ENCODE data around the gene TSNAX. TPM values are rescaled to one million over a fixed set of nuclear protein-coding genes. Genes with fewer than 3 reads are reported as not detected.

The TSNAX gene, protein sequence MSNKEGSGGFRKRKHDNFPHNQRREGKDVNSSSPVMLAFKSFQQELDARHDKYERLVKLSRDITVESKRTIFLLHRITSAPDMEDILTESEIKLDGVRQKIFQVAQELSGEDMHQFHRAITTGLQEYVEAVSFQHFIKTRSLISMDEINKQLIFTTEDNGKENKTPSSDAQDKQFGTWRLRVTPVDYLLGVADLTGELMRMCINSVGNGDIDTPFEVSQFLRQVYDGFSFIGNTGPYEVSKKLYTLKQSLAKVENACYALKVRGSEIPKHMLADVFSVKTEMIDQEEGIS
- total RNA-seq (2021; fragmentation: NEBNext Ultra II Directional; extraction: Animal tissue kit (Norgen Biotek cat#: 25700)), result 10 to 100 TPM; 52.1 to 64.4 (median 60.1) TPM
- long read RNA-seq, transcript TSNAX-201 (6 exons, 2,650 nt), result major isoform, 69 of 85 reads
- long read RNA-seq, partial matches to known transcripts, result 10 of 85 reads
- long read RNA-seq, other reads (novel, unspliced or antisense), result 6 of 85 reads

DNA sequence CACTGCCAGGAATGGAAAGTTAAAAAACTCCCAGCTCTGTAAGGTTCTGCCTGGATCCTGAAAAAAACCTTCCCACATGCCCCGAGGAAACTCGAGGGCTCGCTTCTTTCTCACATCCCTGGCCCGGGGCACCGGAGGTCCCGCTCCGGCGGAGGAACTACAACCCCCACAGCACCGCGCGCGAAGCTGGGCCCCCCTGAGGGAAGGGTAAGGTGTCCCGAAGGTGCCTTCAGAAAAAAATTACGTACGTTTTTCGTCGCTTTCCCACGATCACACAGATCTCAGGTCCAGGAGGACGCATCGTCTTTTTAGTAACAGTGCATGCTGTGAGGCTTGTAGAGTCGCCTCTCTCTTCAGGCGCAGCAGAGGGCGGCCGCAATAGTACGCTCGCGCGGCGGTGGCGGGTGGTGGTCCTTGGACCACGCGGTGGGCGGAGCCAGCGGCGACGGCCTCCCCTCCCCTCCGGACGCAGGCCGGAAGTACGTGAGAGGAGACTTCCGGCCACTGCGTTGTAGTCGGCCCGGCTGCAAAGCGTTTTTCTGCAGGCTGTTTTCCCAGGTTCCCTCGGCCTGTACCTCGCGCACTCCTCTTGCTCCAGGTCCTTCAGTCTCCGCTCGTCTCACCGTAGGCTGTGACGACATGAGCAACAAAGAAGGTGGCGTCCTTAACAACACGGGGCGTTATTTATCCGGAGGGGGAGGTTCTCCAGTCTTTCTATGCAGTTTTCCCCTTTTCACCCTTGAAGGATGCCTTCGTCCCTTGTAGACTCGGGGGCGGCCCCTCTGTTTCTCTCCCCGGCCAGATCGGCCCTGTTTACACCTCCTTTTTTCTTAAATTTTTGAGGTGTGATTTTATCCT, at the start of gene TSNAX:
Gene TSNAX (plus strand): TSS at position 498 of the 858 bp plus-strand sequence. CDS start 142 bp downstream, at position 640.
- TF ChIP-seq, protein P1, sequence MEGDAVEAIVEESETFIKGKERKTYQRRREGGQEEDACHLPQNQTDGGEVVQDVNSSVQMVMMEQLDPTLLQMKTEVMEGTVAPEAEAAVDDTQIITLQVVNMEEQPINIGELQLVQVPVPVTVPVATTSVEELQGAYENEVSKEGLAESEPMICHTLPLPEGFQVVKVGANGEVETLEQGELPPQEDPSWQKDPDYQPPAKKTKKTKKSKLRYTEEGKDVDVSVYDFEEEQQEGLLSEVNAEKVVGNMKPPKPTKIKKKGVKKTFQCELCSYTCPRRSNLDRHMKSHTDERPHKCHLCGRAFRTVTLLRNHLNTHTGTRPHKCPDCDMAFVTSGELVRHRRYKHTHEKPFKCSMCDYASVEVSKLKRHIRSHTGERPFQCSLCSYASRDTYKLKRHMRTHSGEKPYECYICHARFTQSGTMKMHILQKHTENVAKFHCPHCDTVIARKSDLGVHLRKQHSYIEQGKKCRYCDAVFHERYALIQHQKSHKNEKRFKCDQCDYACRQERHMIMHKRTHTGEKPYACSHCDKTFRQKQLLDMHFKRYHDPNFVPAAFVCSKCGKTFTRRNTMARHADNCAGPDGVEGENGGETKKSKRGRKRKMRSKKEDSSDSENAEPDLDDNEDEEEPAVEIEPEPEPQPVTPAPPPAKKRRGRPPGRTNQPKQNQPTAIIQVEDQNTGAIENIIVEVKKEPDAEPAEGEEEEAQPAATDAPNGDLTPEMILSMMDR (IDR thresholded peaks at IDR 0.05), result no peak
- Mint-ChIP-seq H3K36me3 (ENCODE audit: low read depth) (peaks cover 17% of the 10 kb centered on the region), H3K27ac (peak within 1 kb of the TSS; percentile 100), H3K27me3 (ENCODE audit: insufficient read depth) (peaks cover 4% of the 10 kb centered on the region), H3K4me1 (ENCODE audit: low read depth) (peaks cover 24% of the 10 kb centered on the region), H3K4me3 (peak within 1 kb of the TSS; percentile 97), H3K9me3 (no peaks in the 10 kb centered on the region)
- DNase-seq, result peak; percentile 84

DNA sequence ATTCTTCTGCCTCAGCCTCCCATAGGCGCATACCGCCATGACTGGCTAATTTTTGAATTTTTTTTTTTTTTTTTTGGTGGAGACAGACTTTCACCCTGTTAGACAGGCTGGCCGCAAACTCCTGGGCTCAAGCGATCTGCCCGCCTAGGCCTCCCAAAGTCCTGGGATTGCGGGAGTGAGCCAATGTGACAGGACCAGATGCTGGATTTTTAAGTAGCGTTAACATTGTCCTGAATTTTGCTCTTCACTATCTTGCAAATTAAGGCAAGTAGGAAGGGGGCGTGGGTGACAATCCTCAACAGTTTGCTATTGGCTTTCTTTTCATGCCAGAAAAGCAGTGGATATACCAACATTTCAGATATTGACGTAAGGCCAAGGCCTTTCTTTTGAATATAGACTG, 49.7 kb upstream of the TSNAX start:
- Mint-ChIP-seq H3K4me3 (no peak overlapping the region), H3K4me1 (ENCODE audit: low read depth) (no peaks in the 10 kb centered on the region), H3K27me3 (ENCODE audit: insufficient read depth) (peaks cover 8% of the 10 kb centered on the region), H3K9me3 (no peaks in the 10 kb centered on the region), H3K36me3 (ENCODE audit: low read depth) (no peaks in the 10 kb centered on the region), H3K27ac (no peak overlapping the region)
- DNase-seq, result no peak
- TF ChIP-seq, protein P1 (IDR thresholded peaks at IDR 0.05), result no peak

DNA sequence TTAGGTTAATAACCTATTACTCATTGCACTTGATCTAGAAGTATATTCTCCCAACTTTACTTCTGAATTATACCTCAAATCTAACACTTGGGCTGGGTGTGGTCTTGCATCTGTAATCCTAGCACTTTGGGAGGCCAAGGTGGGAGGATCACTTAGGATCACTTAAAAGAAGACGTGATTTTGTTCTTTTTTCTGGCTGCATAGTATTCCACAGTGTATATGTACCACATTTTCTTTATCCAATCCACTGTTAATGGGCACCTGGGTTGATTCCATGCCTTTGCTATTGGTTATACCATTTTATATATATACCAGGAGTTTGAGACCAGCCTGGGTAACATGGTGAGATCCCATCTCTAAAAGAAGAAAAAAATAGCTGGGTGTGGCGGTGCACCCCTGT, 48.5 kb upstream of the TSNAX start:
- Mint-ChIP-seq H3K27me3 (ENCODE audit: insufficient read depth) (peaks cover 7% of the 10 kb centered on the region), H3K4me3 (no peak overlapping the region), H3K9me3 (no peaks in the 10 kb centered on the region), H3K36me3 (ENCODE audit: low read depth) (no peaks in the 10 kb centered on the region), H3K4me1 (ENCODE audit: low read depth) (0 out of 2 replicates have a peak, but pooled peaks cover under 1% of the 10 kb centered on the region), H3K27ac (no peak overlapping the region)
- TF ChIP-seq, protein P1 (IDR thresholded peaks at IDR 0.05), result no peak
- DNase-seq, result no peak

DNA sequence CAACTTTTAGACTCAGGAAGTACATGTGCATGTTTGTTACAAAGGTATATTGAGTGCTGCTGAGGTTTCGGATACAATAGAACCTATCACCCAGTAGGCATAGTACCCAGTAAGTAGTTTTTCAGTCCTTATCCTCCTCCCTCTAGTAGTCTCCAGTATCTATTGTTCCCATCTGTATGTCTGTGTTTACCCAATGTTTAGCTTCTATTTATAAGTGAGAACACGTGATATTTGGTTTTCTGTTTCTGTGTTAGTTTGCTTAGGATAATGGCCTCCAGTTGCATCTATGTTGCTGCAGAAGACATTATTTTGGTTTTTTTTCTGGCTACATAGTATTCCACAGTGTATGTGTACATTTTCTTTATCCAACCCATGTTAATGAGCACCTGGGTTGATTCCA, 47.2 kb upstream of the TSNAX start:
- no peaks in the 10 kb centered on the region for H3K9me3 Mint-ChIP-seq
- TF ChIP-seq, protein P1 (IDR thresholded peaks at IDR 0.05), result no peak
- no peak overlapping the region for H3K4me3 Mint-ChIP-seq
- H3K27ac Mint-ChIP-seq, result no peak overlapping the region
- H3K36me3 Mint-ChIP-seq (ENCODE audit: low read depth), result no peaks in the 10 kb centered on the region
- peaks cover 10% of the 10 kb centered on the region for H3K4me1 Mint-ChIP-seq (ENCODE audit: low read depth)
- peaks cover 8% of the 10 kb centered on the region for H3K27me3 Mint-ChIP-seq (ENCODE audit: insufficient read depth)
- DNase-seq, result no peak

DNA sequence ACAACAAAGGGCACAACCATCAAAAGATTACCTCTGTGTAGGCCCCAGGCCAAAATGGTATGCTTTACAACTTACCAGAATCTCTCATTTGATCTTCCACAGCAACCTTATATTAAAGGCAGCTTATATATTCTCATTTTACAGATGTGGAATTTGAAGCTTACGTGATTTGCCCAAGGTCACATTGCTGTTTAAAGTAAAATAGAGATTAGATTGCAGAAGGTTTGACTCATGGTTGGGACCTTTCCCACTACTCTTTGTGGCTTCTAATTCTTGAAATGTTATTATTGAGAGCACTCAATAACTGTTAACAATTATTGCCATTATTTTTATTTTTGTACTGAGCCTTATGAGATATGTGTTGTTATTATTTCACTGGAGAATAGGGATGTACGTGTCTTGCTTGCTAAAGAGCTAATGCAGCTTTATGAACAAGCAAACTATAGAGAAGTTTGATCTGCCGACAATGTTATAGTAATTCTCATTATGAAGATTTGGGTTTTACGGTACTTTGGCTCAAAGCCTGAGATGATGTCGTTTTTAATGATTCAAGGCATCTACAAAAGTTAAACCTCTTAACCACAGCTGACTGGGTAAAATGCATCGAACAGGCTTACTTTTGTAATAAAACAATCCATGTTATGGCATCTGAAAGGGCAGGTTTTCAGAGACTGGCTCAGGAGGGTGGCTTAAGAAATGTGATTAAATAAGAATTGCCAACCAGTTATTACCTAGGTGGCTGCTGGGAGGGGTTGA, 43.3 kb upstream of the TSNAX start:
- TF ChIP-seq, protein P1 (IDR thresholded peaks at IDR 0.05), result no peak
- H3K27me3 Mint-ChIP-seq (ENCODE audit: insufficient read depth), result peaks cover 5% of the 10 kb centered on the region
- no peak for DNase-seq
- no peak overlapping the region for H3K27ac Mint-ChIP-seq
- no peaks in the 10 kb centered on the region for H3K9me3 Mint-ChIP-seq
- peaks cover 17% of the 10 kb centered on the region for H3K4me1 Mint-ChIP-seq (ENCODE audit: low read depth)
- no peaks in the 10 kb centered on the region for H3K36me3 Mint-ChIP-seq (ENCODE audit: low read depth)
- no peak overlapping the region for H3K4me3 Mint-ChIP-seq
